ENCODE data around the gene ALKBH2. TPM values are rescaled to one million over a fixed set of nuclear protein-coding genes. Genes with fewer than 3 reads are reported as not detected.

The ALKBH2 gene
- total and polyA plus RNA-seq, 5 experiments from 2014 or later, result 11.5 to 23.2 (median 20.8) TPM

- H3K27me3 Mint-ChIP-seq, result no peaks in the 10 kb centered on the region
Measured at GRCh38 chr12:109089683-109090082, 3.6 kb downstream of the ALKBH2 start.

GRCh38 chr12:109088818-109089217 lies 4.5 kb downstream of the ALKBH2 start:
- Mint-ChIP-seq H3K27ac (peak overlapping the region in 5 of 10 donors; percentile 11 to 77 (median 65)), H3K9me3 (no peaks in the 10 kb centered on the region), H3K27me3 (no peaks in the 10 kb centered on the region), H3K36me3 (peaks cover 0 to 64% (median 0%) of the 10 kb centered on the region in 3 donors), H3K4me3 (peak overlapping the region in 1 of 10 donors; percentile 20), H3K4me1 (peaks cover 13 to 33% (median 27%) of the 10 kb centered on the region in 4 donors)
- no peak for DNase-seq
- POLR2A ChIA-PET, result no interaction called here
- no peak for ATAC-seq

More at GRCh38 chr12:109089683-109090082, 3.6 kb downstream of the ALKBH2 start:
- peaks cover 14 to 37% (median 31%) of the 10 kb centered on the region in 4 donors for H3K4me1 Mint-ChIP-seq
- no peaks in the 10 kb centered on the region for H3K9me3 Mint-ChIP-seq
- H3K4me3 Mint-ChIP-seq, result no peak overlapping the region
- ATAC-seq, result no peak
- POLR2A ChIA-PET, result interaction anchor here (0.7 kb wide), 2 partner anchors 9 to 312 kb away, joined by 3 to 4 read pairs; no protein-coding TSS in a partner anchor
- H3K27ac Mint-ChIP-seq, result peak overlapping the region in 3 of 10 donors; percentile 17 to 89 (median 83)
- DNase-seq, result no peak
- peaks cover 0 to 55% (median 0%) of the 10 kb centered on the region in 3 donors for H3K36me3 Mint-ChIP-seq

GRCh38 chr12:109087250-109087649 lies 6.0 kb downstream of the ALKBH2 start:
- Mint-ChIP-seq H3K4me3 (no peak overlapping the region), H3K27ac (peak overlapping the region in 3 of 10 donors; percentile 24 to 39 (median 36)), H3K36me3 (peaks cover 0 to 77% (median 2%) of the 10 kb centered on the region in 3 donors), H3K27me3 (no peaks in the 10 kb centered on the region), H3K4me1 (peaks cover 6 to 17% (median 11%) of the 10 kb centered on the region in 4 donors), H3K9me3 (no peaks in the 10 kb centered on the region)
- ATAC-seq (no peak), DNase-seq (no peak)
- POLR2A ChIA-PET, result no interaction called here

GRCh38 chr12:109085590-109085989 lies 7.7 kb downstream of the ALKBH2 start:
- no peaks in the 10 kb centered on the region for H3K27me3 Mint-ChIP-seq
- H3K4me3 Mint-ChIP-seq, result no peak overlapping the region
- DNase-seq (no peak), ATAC-seq (no peak)
- H3K4me1 Mint-ChIP-seq, result peaks cover 0 to 4% (median 3%) of the 10 kb centered on the region in 4 donors
- peaks cover under 1 to 89% (median 10%) of the 10 kb centered on the region in 3 donors for H3K36me3 Mint-ChIP-seq
- peak overlapping the region in 2 of 10 donors; percentile 41 to 79 for H3K27ac Mint-ChIP-seq
- POLR2A ChIA-PET, result interaction anchor here (1.4 kb wide), 1 partner anchor 33 kb away, joined by 3 read pairs; the partner anchor contains the start of gene USP30
- H3K9me3 Mint-ChIP-seq, result peaks cover 0 to under 1% (median 0%) of the 10 kb centered on the region in 9 donors

GRCh38 chr12:109084425-109084824 lies 8.8 kb downstream of the ALKBH2 start:
- Mint-ChIP-seq H3K36me3 (peaks cover 9 to 92% (median 21%) of the 10 kb centered on the region in 3 donors), H3K4me3 (no peak overlapping the region), H3K27ac (no peak overlapping the region), H3K27me3 (no peaks in the 10 kb centered on the region), H3K9me3 (peaks cover 0 to 9% (median 2%) of the 10 kb centered on the region in 9 donors), H3K4me1 (peaks cover 0 to 4% (median 0%) of the 10 kb centered on the region in 4 donors)
- DNase-seq (no peak), ATAC-seq (no peak)
- POLR2A ChIA-PET, result interaction anchor here (1.4 kb wide), 1 partner anchor 32 kb away, joined by 3 read pairs; the partner anchor contains the start of gene USP30

GRCh38 chr12:109082751-109083150 lies 10.5 kb downstream of the ALKBH2 start:
- Mint-ChIP-seq H3K4me3 (no peak overlapping the region), H3K9me3 (peaks cover 0 to 19% (median 8%) of the 10 kb centered on the region in 9 donors), H3K27me3 (no peaks in the 10 kb centered on the region), H3K36me3 (peaks cover 17 to 89% (median 35%) of the 10 kb centered on the region in 3 donors), H3K4me1 (peaks cover 0 to 2% (median under 1%) of the 10 kb centered on the region in 4 donors), H3K27ac (peak overlapping the region in 1 of 10 donors; percentile 49)
- DNase-seq (no peak), ATAC-seq (no peak)
- POLR2A ChIA-PET, result no interaction called here

GRCh38 chr12:109074866-109075265 lies 18.4 kb downstream of the ALKBH2 start:
- Mint-ChIP-seq H3K27ac (no peak overlapping the region), H3K27me3 (no peaks in the 10 kb centered on the region), H3K36me3 (peaks cover 19 to 84% (median 70%) of the 10 kb centered on the region in 3 donors), H3K9me3 (peaks cover 0 to 15% (median 10%) of the 10 kb centered on the region in 9 donors), H3K4me1 (peaks cover 0 to 4% (median 1%) of the 10 kb centered on the region in 4 donors), H3K4me3 (no peak overlapping the region)
- POLR2A ChIA-PET, result no interaction called here
- ATAC-seq (no peak), DNase-seq (no peak)

GRCh38 chr12:109069307-109070271 lies 23.7 kb downstream of the ALKBH2 start:
- ATAC-seq (no peak), DNase-seq (no peak)
- POLR2A ChIA-PET, result interaction anchor here (0.6 kb wide), 1 partner anchor 87 kb away, joined by 4 read pairs; no protein-coding TSS in a partner anchor
- Mint-ChIP-seq H3K9me3 (peaks cover 0 to under 1% (median 0%) of the 10 kb centered on the region in 9 donors), H3K36me3 (peaks cover 4 to 71% (median 39%) of the 10 kb centered on the region in 3 donors), H3K4me3 (no peak overlapping the region), H3K27ac (peak overlapping the region in 2 of 10 donors; percentile 37 to 67), H3K4me1 (peaks cover 0 to 6% (median 0%) of the 10 kb centered on the region in 4 donors), H3K27me3 (no peaks in the 10 kb centered on the region)

GRCh38 chr12:109065853-109066193 lies 27.4 kb downstream of the ALKBH2 start:
- H3K27me3 Mint-ChIP-seq, result no peaks in the 10 kb centered on the region
- ATAC-seq (no peak), DNase-seq (no peak)
- H3K4me1 Mint-ChIP-seq, result peaks cover 0 to 6% (median 0%) of the 10 kb centered on the region in 4 donors
- no peak overlapping the region for H3K27ac Mint-ChIP-seq
- no peaks in the 10 kb centered on the region for H3K9me3 Mint-ChIP-seq
- H3K4me3 Mint-ChIP-seq, result no peak overlapping the region
- peaks cover 5 to 49% (median 22%) of the 10 kb centered on the region in 3 donors for H3K36me3 Mint-ChIP-seq
- POLR2A ChIA-PET, result no interaction called here

GRCh38 chr12:109065154-109065852 lies 28.0 kb downstream of the ALKBH2 start:
- Mint-ChIP-seq H3K4me3 (no peak overlapping the region), H3K36me3 (peaks cover 5 to 47% (median 18%) of the 10 kb centered on the region in 3 donors), H3K4me1 (peaks cover 0 to 6% (median 0%) of the 10 kb centered on the region in 4 donors), H3K9me3 (no peaks in the 10 kb centered on the region), H3K27me3 (no peaks in the 10 kb centered on the region), H3K27ac (peak overlapping the region in 1 of 10 donors; percentile 32)
- POLR2A ChIA-PET, result no interaction called here
- ATAC-seq (no peak), DNase-seq (no peak)

GRCh38 chr12:109064143-109064542 lies 29.1 kb downstream of the ALKBH2 start:
- POLR2A ChIA-PET, result no interaction called here
- Mint-ChIP-seq H3K4me3 (no peak overlapping the region), H3K27ac (no peak overlapping the region), H3K9me3 (no peaks in the 10 kb centered on the region), H3K4me1 (no peaks in the 10 kb centered on the region), H3K27me3 (no peaks in the 10 kb centered on the region), H3K36me3 (peaks cover 5 to 45% (median 18%) of the 10 kb centered on the region in 3 donors)
- no peak for ATAC-seq
- no peak for DNase-seq

GRCh38 chr12:109058773-109059172 lies 34.5 kb downstream of the ALKBH2 start:
- H3K27me3 Mint-ChIP-seq, result no peaks in the 10 kb centered on the region
- H3K9me3 Mint-ChIP-seq, result no peaks in the 10 kb centered on the region
- no peak for ATAC-seq
- peaks cover under 1 to 11% (median 7%) of the 10 kb centered on the region in 4 donors for H3K4me1 Mint-ChIP-seq
- no peak for DNase-seq
- peaks cover 5 to 51% (median 15%) of the 10 kb centered on the region in 3 donors for H3K36me3 Mint-ChIP-seq
- H3K27ac Mint-ChIP-seq, result no peak overlapping the region
- POLR2A ChIA-PET, result no interaction called here
- H3K4me3 Mint-ChIP-seq, result no peak overlapping the region

Data from naive thymus-derived CD8-positive, alpha-beta T cell (primary cell).